GM04503 (cell line): ENCODE results near the gene PTCHD1.

Source experiments
- DNase-seq: peaks from one replicate; pipeline ENCODE4 v3.0.0-alpha.2; 2012; ENCODE audit warnings: low read depth

The PTCHD1 gene

DNA sequence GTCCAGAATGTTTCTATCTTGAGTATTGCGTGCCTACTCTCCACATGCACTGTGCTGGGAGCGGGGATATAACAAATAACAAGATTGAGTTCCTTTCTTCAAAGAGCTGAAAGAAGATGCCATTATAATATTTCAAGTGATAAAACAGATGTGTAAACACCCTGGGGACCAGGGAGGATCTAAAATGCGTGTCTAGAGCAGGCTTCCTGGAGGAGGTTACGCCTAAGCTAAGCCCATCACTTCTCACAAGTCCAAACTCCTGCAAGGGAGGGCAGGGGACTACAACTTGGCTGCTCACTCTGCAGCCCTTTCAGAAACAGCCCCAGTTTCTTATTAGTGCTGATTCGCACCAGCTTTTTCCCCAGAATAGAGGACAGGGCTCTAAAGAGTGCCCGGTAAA lies 21.5 kb downstream of the PTCHD1 start:
- DNase-seq: no peak

DNA sequence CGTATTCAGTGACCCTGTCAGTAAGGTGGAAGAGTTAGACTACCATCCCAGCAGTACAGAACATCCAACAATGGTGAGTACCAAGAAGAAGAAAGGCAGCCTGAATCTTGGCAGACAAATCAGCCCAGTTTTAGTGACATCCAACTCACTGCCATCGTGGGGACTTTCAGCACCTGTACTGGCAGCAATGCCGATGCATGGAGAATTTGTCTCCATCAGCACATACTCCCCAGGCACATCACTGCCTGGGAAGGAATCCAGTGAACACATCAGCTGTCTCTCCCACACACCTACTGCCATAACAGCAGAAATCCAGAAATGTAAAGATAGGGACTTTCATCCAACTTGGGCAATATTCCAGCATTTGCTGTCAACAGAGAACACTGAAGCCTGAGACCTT lies 29.8 kb downstream of the PTCHD1 start:
- no peak for DNase-seq

DNA sequence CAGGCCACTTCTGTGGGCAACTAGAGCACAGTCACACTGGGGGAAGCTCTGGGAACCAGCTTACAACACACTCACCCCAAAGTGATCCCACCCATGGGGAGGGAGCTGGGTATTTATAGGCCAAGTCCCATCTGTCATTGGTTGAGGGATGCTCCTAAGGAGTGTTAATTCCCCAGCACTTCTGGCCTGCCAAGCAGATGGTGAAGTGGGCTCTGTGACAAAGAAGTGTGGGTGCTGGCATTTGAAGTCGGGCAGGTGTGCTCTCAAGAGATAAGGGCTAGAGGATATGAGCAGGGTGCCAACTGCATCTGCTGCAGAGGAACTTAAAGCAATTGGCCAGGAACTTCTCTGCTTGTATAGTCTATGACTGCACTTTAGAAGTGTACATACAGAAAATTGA lies 30.9 kb downstream of the PTCHD1 start:
- no peak for DNase-seq

DNA sequence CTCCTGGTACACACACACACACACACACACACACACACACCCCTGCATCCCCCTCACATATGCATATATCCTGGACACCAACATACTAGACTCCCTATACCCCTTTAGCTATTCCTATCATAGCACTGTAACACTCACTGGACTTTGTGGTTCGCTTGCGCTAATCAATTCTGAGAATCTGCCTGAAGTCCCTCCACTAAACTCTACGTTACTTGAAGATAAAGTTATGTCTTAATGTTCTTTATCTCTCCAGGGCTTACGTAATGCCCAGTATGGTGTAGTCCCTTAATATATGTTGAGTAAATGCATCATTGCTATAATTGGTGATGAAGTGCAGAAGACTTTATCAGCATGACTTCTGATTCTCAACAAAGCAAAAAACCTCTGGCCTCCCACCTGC lies 32.3 kb downstream of the PTCHD1 start:
- DNase-seq: no peak

DNA sequence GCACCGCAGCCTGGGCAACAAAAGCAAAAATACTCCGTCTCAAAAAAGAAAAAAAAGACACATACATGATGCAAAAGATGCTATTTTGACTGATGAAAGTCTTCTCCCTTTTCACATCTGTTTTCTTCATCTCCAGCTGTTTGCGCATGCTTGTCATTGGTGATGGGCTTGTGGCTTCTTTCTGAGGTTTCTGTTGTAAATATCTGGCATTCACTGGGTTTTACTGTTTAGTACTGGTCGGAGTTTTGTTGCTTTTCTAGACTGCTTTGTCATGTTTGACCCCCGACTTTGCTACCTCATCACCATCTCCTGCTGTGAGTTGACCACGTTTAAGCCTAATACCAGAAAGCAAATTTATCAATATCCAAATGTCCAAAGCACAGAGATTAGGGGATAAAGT lies 34.4 kb downstream of the PTCHD1 start:
- no peak for DNase-seq

DNA sequence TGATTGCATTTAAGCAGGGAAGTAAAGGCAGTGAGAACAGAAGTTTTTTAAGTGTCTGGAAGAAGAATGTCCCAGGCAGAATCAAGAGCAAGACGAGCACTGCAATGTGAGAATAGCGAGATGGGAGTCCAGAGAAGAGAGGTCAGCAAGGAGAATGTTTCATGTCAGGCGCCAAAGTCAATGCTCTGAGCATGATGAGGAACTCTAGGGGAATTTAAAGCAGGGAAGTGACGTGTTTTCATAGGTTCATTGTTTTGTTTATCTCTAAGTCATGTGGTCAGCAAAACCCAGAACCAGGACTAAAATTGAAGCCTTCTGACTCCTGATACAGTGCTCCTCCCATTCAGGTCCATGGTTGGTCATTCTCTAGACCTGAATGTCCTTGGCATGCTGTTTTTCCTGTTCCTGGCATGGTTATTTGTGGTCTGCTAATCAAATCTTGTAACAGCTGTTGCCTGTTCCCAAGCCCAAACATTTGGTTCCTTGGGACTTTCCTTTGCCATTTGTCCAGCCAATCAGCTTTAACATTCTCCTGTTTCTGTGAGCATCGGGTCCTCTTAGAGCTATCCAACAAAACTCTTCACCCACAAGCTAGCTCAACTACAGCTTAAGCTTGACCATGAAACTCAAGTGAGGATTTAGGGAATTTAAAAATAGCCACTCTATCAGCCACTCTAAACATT lies 37.7 kb downstream of the PTCHD1 start:
- DNase-seq: no peak

DNA sequence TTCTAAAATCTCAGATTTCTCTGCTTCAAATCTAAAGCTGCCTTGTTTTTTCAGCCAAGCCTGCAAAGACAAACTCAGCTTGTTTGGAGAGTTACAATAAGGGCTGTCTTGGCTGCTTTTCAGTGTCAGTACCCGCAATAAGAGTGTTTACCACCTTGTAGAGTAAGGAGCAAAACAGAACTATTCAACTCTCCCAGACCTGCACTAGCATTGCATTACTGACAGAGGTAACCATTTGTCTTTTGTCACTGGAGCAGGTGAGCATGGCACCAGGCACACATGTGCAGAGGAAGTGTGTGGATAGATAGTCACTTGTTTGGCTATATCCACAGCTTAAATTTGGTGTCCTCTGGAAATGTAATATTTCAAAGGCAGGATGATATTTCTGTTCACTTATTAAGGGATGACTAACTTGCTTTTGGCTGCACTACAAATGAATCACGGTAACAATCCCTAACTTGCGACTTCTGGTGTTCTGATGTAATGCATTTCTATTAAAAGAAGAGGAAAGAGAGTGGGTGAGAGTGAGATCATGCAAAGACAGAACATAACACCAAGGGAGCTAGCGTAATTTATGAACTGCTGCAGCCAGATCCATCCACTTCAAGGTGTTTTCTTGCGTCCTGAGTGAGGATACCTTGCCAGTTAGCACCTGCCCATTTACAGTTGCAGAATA lies 38.6 kb downstream of the PTCHD1 start:
- no peak for DNase-seq

DNA sequence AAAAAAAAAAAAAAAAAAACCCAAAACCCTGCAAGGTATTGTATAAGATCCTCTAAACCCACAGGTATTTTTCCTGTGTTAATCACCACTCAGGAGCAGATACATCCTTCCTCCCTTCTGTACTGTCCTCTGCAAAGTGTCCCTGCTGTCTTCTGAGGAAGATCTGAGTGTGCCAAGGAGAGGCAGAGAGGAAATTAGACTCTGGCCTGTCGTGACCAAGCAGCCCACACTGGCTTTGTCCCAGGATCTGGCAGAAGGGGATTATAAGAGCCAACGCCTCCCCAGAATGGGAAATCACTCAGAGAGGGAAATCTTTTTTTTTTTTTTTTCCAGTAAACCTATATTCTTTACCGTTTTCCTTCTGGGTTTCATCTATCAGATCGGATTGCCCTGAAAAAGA lies 39.6 kb downstream of the PTCHD1 start:
- no peak for DNase-seq

DNA sequence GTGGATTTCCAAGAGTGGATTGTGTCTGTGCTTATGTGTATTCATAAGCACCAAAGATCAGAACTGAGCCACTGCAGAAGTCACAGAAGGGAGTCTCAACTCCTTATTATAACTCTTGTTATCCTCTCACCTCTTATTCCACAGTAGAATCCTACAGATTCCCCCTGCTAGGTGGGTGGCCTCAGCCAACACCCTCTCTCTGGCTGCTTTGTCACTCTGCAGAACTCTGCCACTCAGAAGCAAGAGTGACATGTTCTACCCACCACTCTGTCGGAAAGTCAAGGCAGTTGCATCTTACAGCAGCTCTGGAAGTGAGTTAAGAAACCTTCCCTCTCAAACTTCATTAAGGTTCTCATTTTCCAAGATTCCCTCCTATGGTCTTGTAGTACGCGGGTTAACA lies 41.9 kb downstream of the PTCHD1 start:
- DNase-seq: no peak

DNA sequence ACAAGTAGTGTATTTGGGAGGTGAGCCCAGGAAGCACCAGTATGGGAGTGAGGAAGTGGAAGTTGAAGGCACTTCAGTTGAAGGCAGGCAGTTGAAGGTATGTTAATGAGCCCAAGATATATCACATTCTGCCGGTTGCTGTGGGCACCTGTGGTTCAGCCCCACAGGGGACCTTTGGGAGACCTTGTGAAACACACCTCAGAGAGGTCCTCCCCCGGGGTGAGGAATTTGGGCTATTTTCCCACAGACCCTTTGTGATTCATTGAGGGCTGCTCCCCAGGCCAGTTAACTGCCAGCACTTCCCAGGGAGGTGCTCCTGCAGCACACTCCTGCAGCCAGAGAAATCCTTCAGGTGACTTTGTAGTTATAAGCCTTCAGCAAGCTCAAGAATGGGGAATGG lies 45.9 kb downstream of the PTCHD1 start:
- DNase-seq: no peak

DNA sequence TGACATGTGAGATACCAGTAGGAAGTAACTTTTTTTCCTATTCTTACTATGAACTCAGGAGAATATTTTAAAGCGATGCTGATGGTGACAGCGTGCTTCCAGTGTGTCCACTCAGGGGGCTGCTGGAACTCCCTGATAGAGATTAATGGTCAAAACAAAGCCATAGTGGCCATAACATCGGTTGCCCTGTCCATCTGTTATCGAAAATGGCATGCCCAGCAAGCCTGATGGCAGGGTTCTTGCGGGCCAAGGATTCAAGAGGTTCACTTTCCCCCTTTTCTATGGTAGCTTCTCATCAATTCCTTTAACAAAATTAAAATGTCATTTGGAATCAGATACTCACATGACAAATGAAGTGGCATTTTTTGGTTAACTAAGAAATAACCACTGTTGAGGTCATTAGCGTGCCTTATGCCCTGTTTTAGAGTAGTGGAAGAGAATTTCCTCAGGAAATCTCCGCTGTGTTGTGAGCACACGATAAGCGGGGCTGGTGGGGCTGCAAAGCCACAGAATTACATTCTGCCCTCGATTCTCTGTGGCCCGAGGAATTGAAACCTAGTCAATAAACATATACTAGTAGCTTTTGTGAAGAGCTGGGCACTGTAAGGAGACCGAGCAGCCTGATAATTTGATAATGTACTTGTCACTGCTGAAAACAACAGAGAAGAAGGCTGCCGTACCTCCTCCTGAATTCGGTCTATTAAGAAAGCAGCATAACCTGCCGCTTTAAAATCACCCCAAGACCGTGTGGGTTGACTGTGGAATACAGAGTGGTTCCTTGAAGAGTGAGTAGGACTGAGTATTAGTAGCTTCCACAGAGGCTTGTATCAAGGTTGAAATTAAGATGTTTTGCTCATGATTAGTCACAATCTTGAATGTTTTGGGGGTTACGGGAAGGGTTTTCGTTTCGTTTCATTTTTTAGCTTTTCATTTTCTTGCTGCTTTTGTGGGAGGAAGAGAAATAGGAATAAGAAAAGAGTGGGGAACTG lies 46.7 kb downstream of the PTCHD1 start:
- DNase-seq: no peak

DNA sequence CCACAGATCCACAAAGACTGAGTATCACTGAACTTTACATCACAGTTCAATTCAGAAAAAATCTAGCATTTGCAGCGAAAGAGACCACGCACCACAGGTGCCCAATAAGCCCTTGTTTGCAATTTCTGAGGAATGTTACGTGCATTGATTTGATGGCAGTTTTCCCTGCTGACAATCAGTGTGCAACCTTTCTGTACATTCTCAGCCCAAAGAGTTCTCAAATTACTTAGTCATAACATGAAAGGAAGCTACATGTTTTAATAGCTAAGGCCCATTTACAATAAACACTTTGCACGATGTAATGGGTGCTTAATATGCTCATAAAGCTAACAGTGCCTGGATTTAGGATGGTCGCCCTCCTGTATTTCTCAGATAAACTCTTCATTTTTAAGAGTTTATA lies 47.9 kb downstream of the PTCHD1 start:
- DNase-seq: no peak

DNA sequence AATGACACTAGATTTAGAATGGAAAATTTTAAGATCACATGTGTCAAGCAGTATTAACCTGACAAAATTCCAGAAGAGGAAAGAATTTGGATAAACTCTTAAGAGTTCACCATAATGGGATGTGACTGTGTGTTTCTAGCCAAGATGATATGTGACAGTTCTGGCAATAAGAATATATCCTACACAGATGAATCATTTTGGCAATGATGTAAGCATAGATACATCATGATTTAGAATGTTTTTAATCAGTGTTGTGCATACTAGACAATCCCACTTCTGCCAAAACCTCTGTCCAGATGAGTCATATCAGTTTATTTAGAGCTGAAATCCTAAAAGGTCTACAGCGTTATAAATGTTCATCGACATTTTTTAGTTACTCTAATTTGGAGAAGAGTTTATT lies 48.8 kb downstream of the PTCHD1 start:
- no peak for DNase-seq

DNA sequence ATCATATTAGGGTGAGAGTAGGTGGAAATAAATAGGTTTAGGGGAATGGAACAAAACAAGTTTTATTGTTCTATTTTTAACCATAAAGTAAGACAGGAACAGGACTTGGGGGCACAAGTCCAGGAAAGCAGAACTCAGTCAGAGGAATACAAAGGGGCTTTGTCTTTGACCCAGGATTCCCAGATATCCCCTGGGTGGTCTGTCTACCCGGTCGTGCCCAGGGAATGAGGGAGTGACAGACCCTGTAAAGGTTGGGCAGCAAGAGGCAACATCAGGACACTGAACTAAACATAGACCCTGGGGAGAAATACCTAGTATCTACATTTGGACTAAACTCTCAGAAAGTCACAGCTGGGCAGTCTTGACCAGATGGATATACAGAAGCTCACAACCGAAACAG lies 50.6 kb downstream of the PTCHD1 start:
- DNase-seq: no peak

DNA sequence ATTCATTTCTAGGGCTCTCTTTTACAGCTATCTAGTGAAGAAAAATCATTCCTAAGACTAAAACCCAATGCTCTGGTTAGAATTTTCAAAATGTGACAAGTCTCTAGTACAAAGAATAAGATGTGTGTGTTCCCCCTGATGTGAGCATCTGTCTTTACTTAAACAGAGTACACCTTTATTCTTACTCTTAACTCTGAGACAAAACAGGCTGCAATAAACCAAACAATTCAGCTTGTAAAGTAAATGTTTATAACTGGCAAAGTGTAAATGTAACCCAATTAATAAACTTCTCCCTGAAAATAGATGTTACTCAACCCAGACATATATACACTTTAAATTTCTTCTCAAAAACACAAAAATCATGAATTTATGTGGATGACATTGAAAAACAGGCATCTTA lies 51.6 kb downstream of the PTCHD1 start:
- DNase-seq: no peak

DNA sequence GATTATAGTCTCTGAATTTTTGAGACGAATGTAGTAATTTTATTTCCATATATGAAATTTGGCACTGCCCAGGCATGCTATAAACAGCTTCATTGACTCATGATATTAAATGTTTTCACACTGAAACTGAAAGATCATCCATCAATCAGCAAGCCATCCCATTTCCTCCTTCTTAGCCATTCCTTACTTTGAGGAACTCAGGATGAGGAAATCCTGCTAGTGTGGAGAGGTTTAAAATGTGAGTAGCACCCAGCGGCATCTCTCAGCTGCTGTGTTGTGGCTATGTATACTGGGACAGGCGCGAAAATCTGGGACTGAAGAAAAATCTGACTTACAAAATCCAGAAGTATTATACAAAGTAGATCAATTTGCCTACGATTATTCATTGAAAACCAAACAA lies 52.1 kb downstream of the PTCHD1 start:
- no peak for DNase-seq

DNA sequence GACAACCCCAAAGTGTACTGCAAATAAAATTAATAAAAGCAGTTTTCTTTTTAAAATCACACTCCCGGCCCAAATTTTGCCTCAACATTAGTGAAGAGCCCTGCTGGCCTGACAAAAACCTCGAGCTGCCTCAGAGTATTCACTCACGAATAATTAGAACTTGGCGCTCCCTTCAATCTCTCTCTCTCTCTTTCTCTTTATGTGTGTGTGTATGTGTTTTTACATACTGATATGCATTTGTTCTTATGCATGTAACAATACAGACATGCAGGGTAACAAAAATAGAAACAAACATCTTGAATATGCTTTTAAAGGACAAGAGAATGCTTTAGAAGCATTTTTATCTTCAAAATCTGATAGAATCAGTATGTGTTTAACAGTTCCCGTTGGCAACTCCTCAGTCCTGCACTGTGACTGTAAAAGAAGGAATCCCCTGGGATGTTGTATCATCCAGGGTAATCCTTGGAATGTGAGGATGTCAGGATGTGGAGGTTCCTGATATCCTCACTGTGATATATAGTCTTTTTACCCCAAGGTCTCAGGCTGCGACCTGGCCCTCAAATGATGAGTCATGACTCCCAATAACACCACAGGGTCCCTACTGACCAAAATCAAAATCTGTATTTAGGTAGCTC lies 53.0 kb downstream of the PTCHD1 start:
- no peak for DNase-seq

DNA sequence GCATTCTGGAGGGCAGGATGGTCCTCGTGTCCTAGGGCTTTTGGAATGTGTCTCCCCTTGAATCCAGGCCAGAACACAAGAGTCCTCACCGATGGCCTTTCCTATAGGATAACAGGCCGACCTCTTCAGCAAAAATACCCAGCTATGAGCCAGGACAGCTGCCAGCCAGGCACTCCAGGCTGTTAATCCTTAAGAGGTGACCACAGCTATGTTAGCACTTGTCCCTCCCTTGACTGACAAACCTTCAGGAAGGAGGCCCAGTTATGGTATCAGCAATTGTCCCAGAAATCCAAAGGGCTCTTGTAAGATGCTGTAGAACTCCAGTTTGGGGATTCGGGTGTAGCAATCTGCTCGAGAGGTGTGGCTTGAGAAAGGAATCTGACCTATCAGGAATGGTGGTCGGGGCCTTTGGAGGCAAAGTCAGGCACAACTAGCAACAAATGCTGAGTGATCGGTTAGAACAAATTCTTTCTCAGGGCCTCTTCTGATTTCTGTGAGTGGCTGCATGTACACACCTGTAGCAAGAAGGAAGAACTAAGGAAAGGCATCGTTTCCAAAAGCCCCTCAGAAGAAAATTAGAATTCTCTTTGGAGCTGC lies 54.6 kb downstream of the PTCHD1 start:
- DNase-seq: no peak

DNA sequence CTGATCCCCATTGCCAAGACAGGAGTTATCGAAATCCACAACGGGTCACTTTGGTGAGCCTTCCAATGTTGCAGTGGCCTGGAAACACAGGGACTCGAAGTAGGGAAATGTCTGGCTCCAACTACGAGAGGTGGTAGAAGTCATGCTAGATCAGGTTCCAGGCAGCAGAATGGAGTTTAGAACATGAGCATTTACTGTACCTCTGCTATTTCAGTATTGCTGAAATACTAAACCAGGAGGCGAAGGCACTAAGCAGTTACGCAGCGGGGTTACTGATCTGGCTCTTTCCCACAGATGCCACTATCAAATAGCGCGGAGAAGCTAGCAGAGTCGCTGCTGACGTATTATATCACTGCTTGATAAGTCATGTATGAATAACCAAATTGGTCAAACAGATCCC lies 56.3 kb downstream of the PTCHD1 start:
- DNase-seq: no peak

DNA sequence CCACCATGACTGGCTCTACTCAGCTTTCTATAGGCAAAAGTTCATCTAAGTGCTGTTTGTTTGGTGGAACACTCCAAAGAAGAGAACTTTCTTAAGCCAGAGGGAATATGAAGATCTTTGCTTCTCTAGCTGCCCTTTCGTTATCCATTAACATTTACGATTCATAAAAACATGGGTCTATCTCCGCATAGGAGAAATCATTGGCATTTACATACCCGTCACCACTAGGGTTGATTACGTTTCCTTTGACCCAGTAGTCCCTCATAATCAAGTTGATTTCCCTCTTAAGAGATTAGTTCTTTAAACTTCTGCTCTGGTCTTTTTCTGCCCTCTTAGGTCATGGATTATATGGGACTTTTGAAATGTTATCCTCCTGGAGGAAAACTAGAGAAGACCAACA lies 57.5 kb downstream of the PTCHD1 start:
- no peak for DNase-seq

DNA sequence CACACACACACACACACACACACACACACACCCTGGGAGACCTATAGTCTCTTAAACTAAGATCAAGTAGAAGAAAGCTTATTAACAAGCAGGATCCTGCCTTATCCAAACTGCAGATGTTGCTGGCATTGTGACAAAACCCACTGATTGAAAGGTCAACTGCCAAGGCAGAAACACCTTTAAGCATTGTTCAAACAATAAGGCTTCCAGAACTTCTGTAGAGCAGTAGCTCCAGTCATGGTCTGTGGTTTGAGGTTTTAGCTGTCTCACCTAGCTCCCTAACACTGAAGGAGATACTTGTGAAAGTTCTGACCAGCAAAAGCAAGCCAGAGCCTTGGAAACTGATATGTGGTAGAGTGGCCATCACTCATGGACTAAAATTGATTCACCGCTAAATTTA lies 59.8 kb downstream of the PTCHD1 start:
- DNase-seq: no peak

DNA sequence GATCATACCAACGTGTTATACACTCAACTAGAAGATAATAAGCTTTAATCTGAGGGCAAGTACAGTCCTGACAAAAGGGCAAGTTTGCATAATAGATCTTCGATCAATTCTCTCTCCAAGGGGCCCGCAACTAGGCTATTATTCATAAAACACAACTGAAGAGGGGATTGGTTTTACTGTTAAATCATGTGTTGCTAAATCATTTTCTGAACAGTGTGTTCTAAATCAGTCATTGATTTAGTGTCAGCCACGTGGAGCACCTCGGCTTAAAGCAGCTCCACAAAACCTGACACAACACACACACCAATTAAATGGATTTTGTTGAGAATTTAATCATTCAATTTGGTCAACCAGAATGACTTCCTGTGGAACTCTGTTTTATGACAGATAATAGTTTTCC lies 61.6 kb downstream of the PTCHD1 start:
- DNase-seq: no peak
